Heart right ventricle (tissue), 16 donors: ENCODE results near the gene SMIM27. TPM values are rescaled to one million over a fixed set of nuclear protein-coding genes. Genes with fewer than 3 reads are reported as not detected.

Experiments
- ATAC-seq, 8 donors: fragments of 200-7000 bp; cut with Tn5 transposase; one replicate each; pipeline ENCODE4 v1.9.1; 2020; ENCODE audit warnings: mild to moderate bottlenecking in 8 of 8, moderate library complexity in 8 of 8, moderate number of reproducible peaks in 1 of 8
- DNase-seq, 2 donors: peaks; one replicate each; pipeline ENCODE4 v3.0.0-alpha.2; 2020
- H3K27ac ChIP-seq, 10 donors: fragments of 200-600 bp; sonication (generic) in 2 of 10; one replicate each; pipeline versions ENCODE4 v1.5.0 to v1.8.0; 2020 to 2022; ENCODE audit warnings: mild to moderate bottlenecking in 3 of 10
- H3K27me3 ChIP-seq, 7 donors: fragments of 200-600 bp; one replicate each; pipeline ENCODE4 v1.8.0; 2021 to 2022; ENCODE audit warnings: mild to moderate bottlenecking in 2 of 7
- H3K36me3 ChIP-seq, 9 donors: fragments of 200-600 bp; sonication (generic) in 1 of 9; one replicate each; pipeline versions ENCODE4 v1.5.0 to v1.8.0; 2020 to 2022; ENCODE audit warnings: mild to moderate bottlenecking in 2 of 9
- H3K4me1 ChIP-seq, 9 donors: fragments of 200-600 bp; sonication (generic) in 1 of 9; one replicate each; pipeline versions ENCODE4 v1.5.0 to v1.8.0; 2020 to 2022; ENCODE audit warnings: mild to moderate bottlenecking in 4 of 9
- H3K4me3 ChIP-seq, 10 donors: fragments of 200-600 bp; sonication (generic) in 2 of 10; one replicate each; pipeline versions ENCODE4 v1.5.0 to v1.8.0; 2020 to 2022; ENCODE audit warnings: mild to moderate bottlenecking in 7 of 10, moderate library complexity in 2 of 10
- H3K9me3 ChIP-seq, 11 donors: fragments of 200-600 bp in 10 of 11; sonication (generic) in 2 of 11; one replicate each; pipeline versions ENCODE4 v1.5.0 to v1.8.0; 2013 to 2022; ENCODE audit warnings: mild to moderate bottlenecking in 2 of 11, control low read depth in 1 of 11, moderate library complexity in 1 of 11
- WGBS, 2 donors: extraction: QIAGEN DNeasy Blood & Tissue Kit; methylation state at CpG; one replicate each; pipeline ENCODE4 v1.1.7; 2013; ENCODE audit warnings: inconsistent platforms in 1 of 2; 5-methylcytosine and 5-hydroxymethylcytosine counted together
- intact Hi-C, 10 donors: fragments of 100-400 bp; cut with DNase I; formaldehyde crosslinking; loops; one replicate each; pipeline versions ENCODE4 v1.11.1 to v1.14.2; 2022
- polyA plus RNA-seq, 2 donors: library from polyadenylated mRNA; stranded (reverse); fragments of 200-250 nt; gene quantifications; one replicate each; pipeline ENCODE4 v1.2.3, GENCODE V29; 2013
- total RNA-seq, 10 donors: library from RNA; stranded (reverse); fragmentation: NEBNext Ultra II Directional in 3 of 10; extraction: Animal tissue kit (Norgen Biotek cat#: 25700) in 3 of 10; gene quantifications; one replicate each; pipeline versions ENCODE4 v1.2.1 to v1.2.4, GENCODE V29; 2021 to 2023
- TF ChIP-seq, protein P1 (sequence below), 9 donors: fragments of 200-600 bp; sonication (generic) in 2 of 9; IDR thresholded peaks; one replicate each; pipeline versions ENCODE4 v1.5.0 to v1.8.0; 2021 to 2022; ENCODE audit warnings: antibody characterized with exemption in 9 of 9, mild to moderate bottlenecking in 5 of 9, moderate library complexity in 1 of 9
- donor health status: Arrhythmogenic right ventricular cardiomyopathy.
- donor health status: ischemic (EF 13 %, LVEDD 7.1; RV severe dilation, severe dysfunction).
- donor health status: healthy with polysubstance abuse.
- donor health status: DM: no; HTN: yes; CAD: no.
- donor health status: DM: no; HTN: no; CAD: no.
- donor health status: ischemic (EF 25% LVEDD 6.9; RV normal size, moderate dysfunction).
- donor health status: ischemic (EF 25% LVEDD 5.7; RV mildly dilated, moderate dysfunction).
- donor health status: healthy.
- donor health status: DM: yes; HTN: yes; CAD: no.
- donor health status: Ischemic cardiomyopathy.
- donor health status: ischemic (EF 35%, LVEDD 5.7; RV mildly dilated, moderate dysfunction).
- donor health status: nonischemic (EF 11% LVEDD 7.7; RV severe dilation, severe dysfunction).
- donor health status: DM: yes; HTN: yes; CAD: no.
- donor health status: PGD.
- donor health status: ischemic (EF 29% LVEDD 5.4; RV normal size, mild dysfunction).
- donor health status: nonischemic (EF 23%, LVEDD 6.1; RV moderate dilation, normal function).

SMIM27 gene
- total and polyA plus RNA-seq, 12 donors = 3.6 to 19.6 (median 14.8) TPM

DNA sequence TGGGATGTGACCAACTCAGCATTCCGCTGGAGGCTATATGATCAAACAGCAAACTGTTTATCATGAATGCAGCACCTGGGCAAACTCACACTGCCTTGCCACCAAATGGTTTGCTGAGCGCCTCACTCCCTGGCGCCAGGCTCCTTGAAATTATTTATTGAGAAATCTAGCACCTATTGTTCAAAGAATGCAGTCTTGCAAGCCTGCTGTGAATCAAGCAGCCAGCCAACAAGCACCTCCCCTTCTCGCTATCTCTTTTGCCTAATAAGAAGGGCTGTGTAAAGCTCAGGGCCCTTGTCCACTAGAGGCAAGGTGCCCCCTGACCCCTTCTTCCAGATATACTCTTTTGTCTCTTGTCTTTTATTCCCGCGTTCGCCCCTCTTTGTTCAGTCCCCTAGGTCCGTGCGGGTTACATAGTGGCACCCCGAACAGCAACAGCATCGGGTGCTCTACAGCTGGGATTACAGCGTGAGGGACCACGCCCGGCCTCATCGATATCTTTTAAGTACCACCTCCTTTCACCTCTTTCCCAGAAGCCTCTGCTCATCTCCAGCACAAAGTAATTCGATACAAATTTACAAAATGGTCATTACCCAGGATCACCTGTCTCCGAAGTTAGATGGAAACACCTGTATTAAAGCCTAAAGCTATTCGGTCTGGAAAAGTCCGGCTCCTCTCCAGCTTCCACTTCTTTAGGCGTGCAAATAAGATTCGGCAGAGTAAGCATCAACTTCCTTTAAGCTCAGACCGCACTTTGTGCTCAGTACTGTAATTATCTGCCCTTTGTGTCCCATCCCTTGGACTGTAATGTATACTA is 27.0 kb upstream of the SMIM27 start:
- no peak for DNase-seq
- Histone ChIP-seq H3K27me3 (no peaks in the 10 kb centered on the region), H3K9me3 (no peaks in the 10 kb centered on the region), H3K36me3 (peaks cover 0 to 3% (median 0%) of the 10 kb centered on the region in 9 donors), H3K4me1 (peaks cover 4 to 42% (median 33%) of the 10 kb centered on the region in 9 donors), H3K27ac (peak overlapping the region in 9 of 10 donors; percentile 69 to 92 (median 85)), H3K4me3 (peak overlapping the region; percentile 39 to 91 (median 68))
- intact Hi-C loops = loop anchor here in 5 of 10 donors (5.0 to 10.0 kb wide), 5 partner anchors 33 to 143 kb away; partner anchors contain the start of genes ACO1 (in 3 of the 5) and NDUFB6 (in 2 of the 5)
- peak; percentile 6 to 52 (median 26) for ATAC-seq
- 39 to 45% methylated on average over 22 of the region's 22 CpGs for WGBS, 2 donors
- TF ChIP-seq, protein P1, sequence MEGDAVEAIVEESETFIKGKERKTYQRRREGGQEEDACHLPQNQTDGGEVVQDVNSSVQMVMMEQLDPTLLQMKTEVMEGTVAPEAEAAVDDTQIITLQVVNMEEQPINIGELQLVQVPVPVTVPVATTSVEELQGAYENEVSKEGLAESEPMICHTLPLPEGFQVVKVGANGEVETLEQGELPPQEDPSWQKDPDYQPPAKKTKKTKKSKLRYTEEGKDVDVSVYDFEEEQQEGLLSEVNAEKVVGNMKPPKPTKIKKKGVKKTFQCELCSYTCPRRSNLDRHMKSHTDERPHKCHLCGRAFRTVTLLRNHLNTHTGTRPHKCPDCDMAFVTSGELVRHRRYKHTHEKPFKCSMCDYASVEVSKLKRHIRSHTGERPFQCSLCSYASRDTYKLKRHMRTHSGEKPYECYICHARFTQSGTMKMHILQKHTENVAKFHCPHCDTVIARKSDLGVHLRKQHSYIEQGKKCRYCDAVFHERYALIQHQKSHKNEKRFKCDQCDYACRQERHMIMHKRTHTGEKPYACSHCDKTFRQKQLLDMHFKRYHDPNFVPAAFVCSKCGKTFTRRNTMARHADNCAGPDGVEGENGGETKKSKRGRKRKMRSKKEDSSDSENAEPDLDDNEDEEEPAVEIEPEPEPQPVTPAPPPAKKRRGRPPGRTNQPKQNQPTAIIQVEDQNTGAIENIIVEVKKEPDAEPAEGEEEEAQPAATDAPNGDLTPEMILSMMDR (IDR thresholded peaks at IDR 0.05) = no peak

DNA sequence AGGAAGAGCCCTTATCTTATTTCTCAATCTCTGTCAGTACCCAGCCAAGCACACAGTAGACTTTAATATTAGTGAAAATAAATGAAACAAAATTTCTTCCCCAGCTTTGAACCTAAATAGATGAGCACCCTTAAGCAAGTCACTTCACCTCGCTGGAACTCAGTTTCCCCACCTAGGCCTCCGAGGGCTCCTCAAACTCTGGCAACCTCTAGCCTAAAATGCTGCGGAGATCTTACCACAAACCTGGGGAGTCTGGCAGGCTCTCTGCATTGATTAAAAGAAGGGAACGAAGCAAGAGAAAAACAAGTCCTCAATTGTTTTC is 26.5 kb upstream of the SMIM27 start:
- intact Hi-C loops = loop anchor here in 7 of 10 donors (1.0 to 10.0 kb wide), 9 partner anchors 25 to 147 kb away; partner anchors contain the start of genes ACO1 (in 3 of the 7) and NDUFB6 (in 2 of the 7)
- DNase-seq (no peak), ATAC-seq (peak in 2 of 8 donors; percentile 7 to 24)
- Histone ChIP-seq H3K4me3 (peak overlapping the region; percentile 39 to 91 (median 68)), H3K36me3 (no peaks in the 10 kb centered on the region), H3K9me3 (peaks cover 0 to 3% (median 0%) of the 10 kb centered on the region in 11 donors), H3K27me3 (no peaks in the 10 kb centered on the region), H3K27ac (peak overlapping the region; percentile 41 to 92 (median 84)), H3K4me1 (peaks cover 4 to 41% (median 33%) of the 10 kb centered on the region in 9 donors)
- WGBS, 2 donors = 2 to 4% methylated on average over 4 of the region's 4 CpGs
- TF ChIP-seq, protein P1 (IDR thresholded peaks at IDR 0.05) = no peak

DNA sequence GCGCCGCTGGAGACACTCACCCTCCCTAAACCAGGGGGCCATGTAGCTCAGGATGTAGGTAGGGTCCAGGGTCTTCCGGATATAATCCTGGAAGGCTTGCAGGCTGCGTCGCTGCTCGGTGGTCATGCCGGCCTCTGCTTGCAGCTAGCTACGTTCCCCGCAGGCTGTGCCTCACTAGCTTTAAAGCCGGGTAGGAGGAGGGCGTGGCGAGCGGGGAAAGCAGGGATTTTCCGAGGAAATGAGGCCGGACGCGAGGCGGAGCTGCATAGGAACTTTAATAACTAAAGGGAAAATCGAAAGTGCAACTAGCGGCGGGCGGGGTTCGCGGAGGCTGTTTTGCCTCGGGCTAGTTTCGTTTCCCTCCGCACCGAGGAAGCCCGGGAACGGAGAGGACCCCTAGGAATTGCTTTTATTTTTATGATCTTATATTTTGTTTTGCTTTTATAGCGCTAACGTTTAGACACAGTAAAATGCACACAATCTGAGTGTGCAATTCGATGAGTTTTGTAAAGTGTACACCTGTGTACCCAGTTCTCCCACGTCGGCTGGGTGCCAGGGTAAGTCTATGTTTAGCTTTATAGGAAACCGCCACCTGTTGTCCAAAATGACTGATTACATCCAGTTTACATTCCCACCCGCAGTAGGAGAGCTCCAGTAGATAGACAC is 26.0 kb upstream of the SMIM27 start, which contains the start of gene RIGI:
Gene RIGI, minus strand, starts transcription at position 156 of the 666 bp plus-strand sequence. Its CDS starts 30 bp downstream, at position 126.
- peak; percentile 91 to 96 for DNase-seq
- Histone ChIP-seq H3K27ac (peak within 1 kb of the TSS; percentile 41 to 92 (median 84)), H3K4me1 (peaks cover 4 to 41% (median 33%) of the 10 kb centered on the region in 9 donors), H3K9me3 (peaks cover 0 to 8% (median 0%) of the 10 kb centered on the region in 11 donors), H3K4me3 (peak within 1 kb of the TSS; percentile 39 to 91 (median 68)), H3K27me3 (no peaks in the 10 kb centered on the region), H3K36me3 (no peaks in the 10 kb centered on the region)
- TF ChIP-seq, protein P1 (IDR thresholded peaks at IDR 0.05) = peak in 8 of 9 donors; percentile 39 to 72 (median 54)
- WGBS, 2 donors = 0% methylated on average over 37 of the region's 37 CpGs
- ATAC-seq = peak; percentile 94 to 97 (median 96)
- intact Hi-C loops = loop anchor here in 7 of 10 donors (1.0 to 10.0 kb wide), 9 partner anchors 25 to 147 kb away; partner anchors contain the start of genes ACO1 (in 3 of the 7) and NDUFB6 (in 2 of the 7)

DNA sequence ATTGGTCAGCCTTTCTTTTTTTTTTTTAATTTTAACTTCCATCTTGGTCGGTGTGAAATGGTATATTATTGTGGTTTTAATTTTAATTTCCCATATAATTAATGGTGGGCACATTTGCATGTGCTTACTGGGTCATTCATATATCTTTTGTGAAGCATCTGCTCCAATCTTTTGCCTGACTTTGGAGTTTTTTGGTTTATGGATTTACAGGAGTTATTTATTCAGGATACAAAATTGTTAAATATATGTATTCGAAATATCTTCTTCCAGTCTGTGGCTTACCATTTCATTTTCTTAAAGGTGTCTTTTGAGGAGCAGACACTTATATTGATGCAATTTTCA is 25.4 kb upstream of the SMIM27 start:
- no peak for DNase-seq
- TF ChIP-seq, protein P1 (IDR thresholded peaks at IDR 0.05) = no peak
- intact Hi-C loops = loop anchor here in 7 of 10 donors (1.0 to 10.0 kb wide), 9 partner anchors 24 to 148 kb away; partner anchors contain the start of genes ACO1 (in 3 of the 7) and NDUFB6 (in 2 of the 7)
- Histone ChIP-seq H3K36me3 (no peaks in the 10 kb centered on the region), H3K9me3 (peaks cover 0 to 12% (median 0%) of the 10 kb centered on the region in 11 donors), H3K27ac (peak overlapping the region; percentile 41 to 92 (median 84)), H3K4me1 (peaks cover 4 to 41% (median 33%) of the 10 kb centered on the region in 9 donors), H3K27me3 (no peaks in the 10 kb centered on the region), H3K4me3 (peak overlapping the region; percentile 39 to 91 (median 68))
- ATAC-seq = no peak
- WGBS, 2 donors = 12 to 16% methylated on average over 2 of the region's 2 CpGs
